Pancreas (tissue), 10 donors: ENCODE data around the gene NDUFS8. TPM values are rescaled to one million over a fixed set of nuclear protein-coding genes. Genes with fewer than 3 reads are reported as not detected.

ENCODE experiments used
- ATAC-seq, 4 donors: fragments of 200-7000 bp; cut with Tn5 transposase; one replicate each; pipeline versions ENCODE4 v1.8.0 to v1.9.1; 2020; ENCODE audit warnings: mild to moderate bottlenecking in 4 of 4, moderate library complexity in 4 of 4
- DNase-seq, 6 donors: peaks; one replicate each; pipeline ENCODE4 v3.0.0-alpha.2; 2020
- FAIRE-seq: peaks from 2 replicates; lab custom pipeline; 2012; peaks lifted over from hg19 to GRCh38; lab: Jason Lieb, UNC
- H3K27ac ChIP-seq, 4 donors: fragments of 200-600 bp; sonication (generic); 1 replicate in 3 of 4; 2 replicates in 1 of 4; pipeline versions ENCODE4 v1.5.0 to v1.8.0; 2020
- H3K27me3 ChIP-seq, 4 donors: fragments of 200-600 bp; one replicate each; pipeline ENCODE4 v1.8.0; 2021
- H3K36me3 ChIP-seq, 3 donors: fragments of 200-600 bp; sonication (generic) in 1 of 3; one replicate each; pipeline versions ENCODE4 v1.5.0 to v1.8.0; 2020 to 2021
- H3K4me1 ChIP-seq, 3 donors: fragments of 200-600 bp; one replicate each; pipeline ENCODE4 v1.8.0; 2021
- H3K4me3 ChIP-seq, 4 donors: fragments of 200-600 bp; sonication (generic) in 2 of 4; one replicate each; pipeline versions ENCODE4 v1.5.0 to v1.8.0; 2020 to 2021
- H3K9me3 ChIP-seq, 4 donors: fragments of 200-600 bp; one replicate each; pipeline ENCODE4 v1.8.0; 2021
- CTCF ChIP-seq, 4 donors: fragments of 200-600 bp; sonication (generic) in 3 of 4; IDR thresholded peaks; one replicate each; pipeline versions ENCODE4 v1.5.0 to v1.8.0; 2021; ENCODE audit warnings: antibody characterized with exemption in 4 of 4
- WGBS, 2 donors: extraction: QIAGEN DNeasy Blood & Tissue Kit; methylation state at CpG; one replicate each; pipeline ENCODE4 v1.1.7; 2013; 5-methylcytosine and 5-hydroxymethylcytosine counted together
- intact Hi-C, 3 donors: fragments of 100-400 bp; cut with DNase I; formaldehyde crosslinking; loops; one replicate each; pipeline versions ENCODE4 v1.11.1 to v1.14.2; 2022
- polyA plus RNA-seq, 2 donors: library from polyadenylated mRNA; stranded (reverse); fragments of 200-250 nt; gene quantifications; one replicate each; pipeline ENCODE4 v1.2.3, GENCODE V29; 2013
- total RNA-seq, 6 donors: library from RNA; stranded (reverse); fragmentation: NEBNext Ultra II Directional in 4 of 6; extraction: Animal tissue kit (Norgen Biotek cat#: 25700) in 4 of 6; gene quantifications; one replicate each; pipeline versions ENCODE4 v1.2.1 to v1.2.4, GENCODE V29; 2021 to 2023
- donor health status: healthy with polysubstance abuse.
- donor health status: DM: no; HTN: no; CAD: no; lungs with moderate emphysema.
- donor health status: DM: no; HTN: no; CAD: no.
- donor health status: control.
- donor health status: control.
- donor health status: Bipolar disorder and iron deficiency.
- donor health status: DM: yes; HTN: yes; CAD: no.
- donor health status: DM: no; HTN: no; CAD: no.
- donor health status: DM: no; HTN: no; CAD: no.
- donor health status: DM: yes; HTN: yes; CAD: no.

The NDUFS8 gene
- total and polyA plus RNA-seq, 8 donors, result 43.6 to 121 (median 61.8) TPM

DNA sequence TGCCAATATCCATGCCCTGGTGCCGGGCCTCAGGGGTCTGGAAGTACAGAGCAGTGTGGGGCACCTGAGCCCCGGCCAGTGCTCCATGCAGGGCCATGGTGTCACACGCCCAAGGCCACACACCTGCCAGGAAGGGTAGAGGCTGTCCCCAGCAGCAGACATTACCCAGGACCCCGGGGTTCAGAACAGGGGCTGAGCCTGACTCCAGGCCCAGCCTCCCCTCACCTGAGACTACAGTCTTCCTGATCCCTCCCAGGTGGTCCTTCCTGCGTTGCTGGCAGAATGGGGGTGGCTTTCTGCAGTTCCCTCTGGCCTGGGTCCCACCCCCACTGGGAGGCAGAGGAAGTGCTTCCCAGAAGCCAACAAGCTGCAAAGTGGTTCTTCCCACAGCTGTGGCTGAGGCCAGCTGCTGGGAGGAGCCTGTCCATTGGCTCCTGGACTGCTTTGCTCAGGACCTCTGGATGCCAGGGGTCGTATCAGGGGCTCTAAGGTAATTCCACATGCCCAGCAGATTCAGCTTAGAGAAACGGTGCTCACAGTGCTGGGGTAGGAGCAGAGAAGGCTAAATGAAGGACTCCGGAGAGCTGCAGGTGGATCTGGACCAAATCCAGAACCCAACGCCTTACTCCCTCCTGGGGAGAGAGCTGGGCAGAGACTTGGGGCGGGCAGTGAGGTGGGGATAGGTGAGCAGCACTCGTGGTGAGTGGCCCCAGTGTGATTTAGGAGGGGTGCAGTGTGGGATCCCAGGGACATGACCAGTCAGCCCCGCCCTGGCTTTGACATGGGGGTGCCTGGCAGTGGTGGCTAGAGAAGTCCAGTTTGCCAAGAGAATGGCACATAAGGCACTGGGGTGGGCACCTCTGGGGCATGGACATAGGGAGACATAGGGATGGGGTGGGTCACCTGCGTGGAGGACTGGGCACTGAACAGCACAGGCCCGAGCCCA, 21.0 kb downstream of the NDUFS8 start:
- ATAC-seq, result peak in 1 of 4 donors; percentile 2
- WGBS, 2 donors, result 66 to 70% methylated on average over 14 of the region's 14 CpGs
- H3K27ac ChIP-seq, result peak overlapping the region; percentile 1 to 35 (median 26)
- peaks cover 0 to 4% (median 0%) of the 10 kb centered on the region in 3 donors for H3K4me1 ChIP-seq
- no peaks in the 10 kb centered on the region for H3K27me3 ChIP-seq
- intact Hi-C loops, result no loop called here
- no peak for FAIRE-seq
- no peak for TF ChIP-seq CTCF (IDR thresholded peaks at IDR 0.05)
- peaks cover 3 to 41% (median 8%) of the 10 kb centered on the region in 3 donors for H3K36me3 ChIP-seq
- no peak overlapping the region for H3K4me3 ChIP-seq
- no peaks in the 10 kb centered on the region for H3K9me3 ChIP-seq
- DNase-seq, result peak in 4 of 6 donors; percentile 20 to 76 (median 36)

DNA sequence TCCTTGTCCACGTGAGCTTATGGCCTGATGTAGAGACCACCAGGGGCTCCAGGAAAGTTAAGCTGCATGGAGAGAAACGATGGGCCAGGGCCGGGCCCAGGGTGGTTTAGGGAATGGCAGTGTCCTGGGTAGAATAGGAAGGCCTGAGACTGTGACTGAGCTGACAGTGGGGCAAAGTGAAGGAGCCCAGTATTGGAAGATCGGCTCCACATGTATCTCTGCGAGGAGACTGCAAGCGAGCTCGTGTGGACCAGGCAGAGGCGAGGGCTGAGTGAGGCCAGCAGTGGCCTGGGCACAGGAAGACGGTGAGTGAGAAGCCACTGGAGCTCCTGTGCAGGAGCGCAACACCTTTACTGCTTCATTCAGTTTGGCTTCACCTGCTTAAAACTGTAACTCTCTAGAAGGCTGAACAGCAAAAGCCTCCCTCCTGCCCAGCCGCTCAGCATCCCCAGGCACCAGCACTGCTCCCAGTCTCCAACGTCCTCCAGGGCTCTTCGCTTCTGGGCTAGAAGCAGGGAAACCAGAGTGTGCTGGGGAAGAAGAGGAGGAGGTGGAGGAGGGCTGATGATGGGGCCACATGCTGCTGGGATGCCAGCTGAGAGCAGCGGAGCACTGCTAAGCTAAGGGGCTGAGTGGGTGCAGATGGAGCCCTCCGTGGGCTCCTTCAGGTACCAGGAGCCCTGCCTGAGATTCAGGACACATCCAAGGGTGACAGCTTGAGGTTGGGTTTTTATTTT, 21.8 kb downstream of the NDUFS8 start:
- H3K27ac ChIP-seq, result no peak overlapping the region
- DNase-seq (no peak), FAIRE-seq (no peak), ATAC-seq (no peak)
- 86 to 94% methylated on average over 15 of the region's 15 CpGs for WGBS, 2 donors
- H3K36me3 ChIP-seq, result peaks cover 3 to 41% (median 8%) of the 10 kb centered on the region in 3 donors
- H3K4me3 ChIP-seq, result no peak overlapping the region
- TF ChIP-seq CTCF (IDR thresholded peaks at IDR 0.05), result no peak
- H3K9me3 ChIP-seq, result no peaks in the 10 kb centered on the region
- peaks cover 0 to 3% (median 0%) of the 10 kb centered on the region in 3 donors for H3K4me1 ChIP-seq
- intact Hi-C loops, result no loop called here
- no peaks in the 10 kb centered on the region for H3K27me3 ChIP-seq

DNA sequence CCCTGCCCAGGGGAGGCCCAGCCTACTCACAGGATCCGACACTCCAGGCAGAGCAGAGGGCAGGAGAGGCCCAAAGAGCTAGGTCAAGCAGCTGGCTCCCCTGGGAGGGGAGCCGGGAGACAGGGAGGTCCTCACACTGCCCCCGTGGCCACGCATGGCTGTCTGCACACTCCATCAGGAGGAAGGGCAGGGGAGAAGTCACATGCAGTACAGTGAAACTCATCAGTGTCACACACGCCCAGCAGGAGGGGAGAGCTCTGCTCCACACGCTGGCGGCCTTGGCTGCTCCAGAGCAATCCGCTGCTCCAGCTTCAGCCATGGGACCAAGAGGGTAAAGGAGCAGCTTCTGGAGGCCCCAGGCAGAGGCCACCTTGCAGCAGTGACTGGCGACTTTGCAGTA, 22.6 kb downstream of the NDUFS8 start:
- H3K9me3 ChIP-seq, result no peaks in the 10 kb centered on the region
- ATAC-seq (peak in 2 of 4 donors; percentile 1 to 16), FAIRE-seq (no peak), DNase-seq (peak in 2 of 6 donors; percentile 39 to 45)
- no peak overlapping the region for H3K27ac ChIP-seq
- peaks cover 3 to 46% (median 8%) of the 10 kb centered on the region in 3 donors for H3K36me3 ChIP-seq
- intact Hi-C loops, result no loop called here
- H3K27me3 ChIP-seq, result no peaks in the 10 kb centered on the region
- H3K4me1 ChIP-seq, result peaks cover 0 to 3% (median 0%) of the 10 kb centered on the region in 3 donors
- TF ChIP-seq CTCF (IDR thresholded peaks at IDR 0.05), result no peak
- no peak overlapping the region for H3K4me3 ChIP-seq
- 76 to 77% methylated on average over 7 to 9 of the region's 9 CpGs for WGBS, 2 donors

GRCh38 chr11:68053981-68054812, 23.7 kb downstream of the NDUFS8 start:
- peak in 1 of 4 donors; percentile 2 for ATAC-seq

More at GRCh38 chr11:68053981-68054812, 23.7 kb downstream of the NDUFS8 start:
- Histone ChIP-seq H3K27ac (no peak overlapping the region), H3K4me3 (no peak overlapping the region), H3K36me3 (peaks cover 4 to 46% (median 6%) of the 10 kb centered on the region in 3 donors), H3K27me3 (no peaks in the 10 kb centered on the region), H3K9me3 (no peaks in the 10 kb centered on the region), H3K4me1 (peaks cover 0 to 3% (median 0%) of the 10 kb centered on the region in 3 donors)
- no peak for TF ChIP-seq CTCF (IDR thresholded peaks at IDR 0.05)
- DNase-seq (peak in 1 of 6 donors; percentile 30), FAIRE-seq (no peak)
- WGBS, 2 donors, result 82 to 89% methylated on average over 11 of the region's 11 CpGs
- intact Hi-C loops, result no loop called here
